ENCODE data around the gene FRRS1L.

Gene FRRS1L

GRCh38 chr9:109150925-109151545 is 16.0 kb downstream of the FRRS1L start:
- DNase-seq (ENCODE audit: low read depth), result no peak
- TF ChIP-seq CTCF (conservative IDR thresholded peaks at IDR 0.05; ENCODE audit: low read depth, low read length), result no peak
- H3K4me3 ChIP-seq (ENCODE audit: low read length), result no peak overlapping the region

- no peak for DNase-seq (ENCODE audit: low read depth)
- H3K4me3 ChIP-seq (ENCODE audit: low read length), result no peak overlapping the region
- TF ChIP-seq CTCF (conservative IDR thresholded peaks at IDR 0.05; ENCODE audit: low read depth, low read length), result no peak
Measured at GRCh38 chr9:109149722-109150121, 17.3 kb downstream of the FRRS1L start.

GRCh38 chr9:109149089-109149488 is 18.0 kb downstream of the FRRS1L start:
- no peak for TF ChIP-seq CTCF (conservative IDR thresholded peaks at IDR 0.05; ENCODE audit: low read depth, low read length)
- no peak for DNase-seq (ENCODE audit: low read depth)
- no peak overlapping the region for H3K4me3 ChIP-seq (ENCODE audit: low read length)

GRCh38 chr9:109145051-109145450 is 22.0 kb downstream of the FRRS1L start:
- H3K4me3 ChIP-seq (ENCODE audit: low read length), result no peak overlapping the region
- DNase-seq (ENCODE audit: low read depth), result no peak
- no peak for TF ChIP-seq CTCF (conservative IDR thresholded peaks at IDR 0.05; ENCODE audit: low read depth, low read length)

- peak; percentile 54 for TF ChIP-seq CTCF (conservative IDR thresholded peaks at IDR 0.05; ENCODE audit: low read depth, low read length)
- DNase-seq (ENCODE audit: low read depth), result no peak
- no peak overlapping the region for H3K4me3 ChIP-seq (ENCODE audit: low read length)
Measured at GRCh38 chr9:109143881-109144562, 23.0 kb downstream of the FRRS1L start.

- no peak overlapping the region for H3K4me3 ChIP-seq (ENCODE audit: low read length)
- DNase-seq (ENCODE audit: low read depth), result no peak
- TF ChIP-seq CTCF (conservative IDR thresholded peaks at IDR 0.05; ENCODE audit: low read depth, low read length), result no peak
Measured at GRCh38 chr9:109141375-109141774, 25.7 kb downstream of the FRRS1L start.

- H3K4me3 ChIP-seq (ENCODE audit: low read length), result no peak overlapping the region
- TF ChIP-seq CTCF (conservative IDR thresholded peaks at IDR 0.05; ENCODE audit: low read depth, low read length), result no peak
- no peak for DNase-seq (ENCODE audit: low read depth)
Measured at GRCh38 chr9:109139851-109140250, 27.2 kb downstream of the FRRS1L start.
